ENCODE data around the gene SNX30.
"Not testable (repeated sequence)": the region's sequence is repeated elsewhere in the genome, so short reads cannot be mapped to it uniquely, and the experiment has no call there.

The SNX30 gene, protein sequence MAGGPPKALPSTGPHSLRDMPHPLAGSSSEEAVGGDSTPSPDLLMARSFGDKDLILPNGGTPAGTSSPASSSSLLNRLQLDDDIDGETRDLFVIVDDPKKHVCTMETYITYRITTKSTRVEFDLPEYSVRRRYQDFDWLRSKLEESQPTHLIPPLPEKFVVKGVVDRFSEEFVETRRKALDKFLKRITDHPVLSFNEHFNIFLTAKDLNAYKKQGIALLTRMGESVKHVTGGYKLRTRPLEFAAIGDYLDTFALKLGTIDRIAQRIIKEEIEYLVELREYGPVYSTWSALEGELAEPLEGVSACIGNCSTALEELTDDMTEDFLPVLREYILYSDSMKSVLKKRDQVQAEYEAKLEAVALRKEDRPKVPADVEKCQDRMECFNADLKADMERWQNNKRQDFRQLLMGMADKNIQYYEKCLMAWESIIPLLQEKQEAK

DNA sequence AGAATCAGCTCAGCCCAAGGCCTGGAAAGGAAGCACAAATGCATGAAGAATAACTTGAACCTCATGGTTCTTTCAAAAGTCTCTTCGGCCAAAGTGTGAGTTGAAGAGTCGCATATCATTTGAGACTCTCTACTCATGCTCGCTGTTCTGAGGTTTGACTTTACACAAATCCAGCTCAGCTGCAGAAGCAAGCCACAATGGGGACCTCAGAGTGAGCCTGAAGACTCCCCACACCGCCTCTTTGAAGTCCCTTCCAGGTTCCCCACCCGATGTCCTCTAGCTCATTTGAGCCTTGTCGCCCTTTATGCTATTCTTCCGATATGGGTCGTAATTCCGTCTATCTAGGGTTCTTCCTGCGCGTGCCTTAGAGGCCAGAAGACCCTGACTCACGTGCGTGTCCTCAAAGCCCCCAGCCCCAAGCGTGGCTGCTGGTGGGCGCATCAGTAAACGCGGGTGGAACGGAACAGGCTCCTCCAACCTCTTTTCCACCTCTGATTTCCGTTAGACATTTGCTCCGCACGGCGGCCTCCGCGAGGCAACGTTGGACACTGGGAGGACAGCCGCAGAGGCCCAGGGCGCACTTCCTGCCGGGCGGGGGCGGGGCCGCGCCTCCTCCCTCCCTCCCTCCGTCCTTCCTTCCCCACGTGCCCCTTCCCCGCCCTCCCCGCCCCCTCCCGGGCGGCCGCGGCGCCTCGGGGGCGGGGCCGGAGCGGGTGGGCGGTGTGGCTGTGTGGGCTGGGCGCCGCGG is at the start of gene SNX30:
Gene SNX30 (plus strand): TSS at position 745 of the 748 bp plus-strand sequence. CDS start 242 bp downstream, outside the sequence.
- peak; percentile 86 for DNase-seq

DNA sequence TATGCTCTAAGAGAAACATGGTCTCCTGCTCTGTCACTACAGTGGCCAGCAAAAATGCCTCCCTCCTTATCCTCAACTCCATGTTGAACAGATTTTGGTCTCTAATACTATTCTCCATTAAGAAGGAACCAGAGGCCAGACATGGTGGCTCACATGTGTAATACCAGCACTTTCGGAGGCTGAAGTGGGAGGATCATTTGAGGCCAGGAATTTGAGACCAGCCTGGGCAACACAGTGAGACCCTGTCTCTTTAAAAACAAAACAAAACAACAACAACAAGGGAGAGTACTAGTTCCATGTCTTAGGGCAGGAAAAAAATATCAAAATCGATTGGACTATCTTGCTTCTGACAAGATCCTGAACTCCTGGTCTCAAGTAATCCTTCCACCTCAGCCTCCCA is 47.3 kb upstream of the SNX30 start:
- DNase-seq = no peak

DNA sequence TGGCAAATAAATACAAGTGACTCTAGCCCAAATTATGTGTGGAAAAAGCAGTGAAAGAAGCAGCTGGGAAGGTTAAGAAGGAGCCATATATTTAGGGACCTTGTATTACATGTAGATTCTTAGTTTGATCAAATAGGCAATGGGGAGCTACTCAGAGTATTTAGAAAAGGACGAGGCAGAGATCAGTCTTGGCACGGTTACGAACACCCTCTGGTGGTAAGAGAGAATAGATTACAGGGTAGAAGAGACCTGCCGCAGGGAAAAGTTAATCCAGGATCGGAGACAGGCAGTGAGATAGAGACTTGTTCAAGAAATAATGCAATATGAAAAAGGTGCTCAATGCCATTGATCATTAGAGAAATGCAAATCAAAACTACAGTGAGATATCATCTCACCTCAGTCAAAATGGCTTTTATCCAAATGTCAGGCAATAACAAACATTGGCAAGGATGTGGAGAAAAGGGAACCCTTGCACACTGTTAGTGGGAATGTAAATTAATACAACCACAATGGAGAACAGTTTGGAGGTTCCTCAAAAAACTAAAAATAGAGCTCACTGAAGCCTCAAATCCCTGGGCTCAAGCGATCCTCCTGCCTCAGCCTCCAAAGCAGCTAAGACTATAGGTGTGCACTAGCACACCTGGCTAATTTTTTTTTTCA is 44.7 kb upstream of the SNX30 start:
- no peak for DNase-seq

DNA sequence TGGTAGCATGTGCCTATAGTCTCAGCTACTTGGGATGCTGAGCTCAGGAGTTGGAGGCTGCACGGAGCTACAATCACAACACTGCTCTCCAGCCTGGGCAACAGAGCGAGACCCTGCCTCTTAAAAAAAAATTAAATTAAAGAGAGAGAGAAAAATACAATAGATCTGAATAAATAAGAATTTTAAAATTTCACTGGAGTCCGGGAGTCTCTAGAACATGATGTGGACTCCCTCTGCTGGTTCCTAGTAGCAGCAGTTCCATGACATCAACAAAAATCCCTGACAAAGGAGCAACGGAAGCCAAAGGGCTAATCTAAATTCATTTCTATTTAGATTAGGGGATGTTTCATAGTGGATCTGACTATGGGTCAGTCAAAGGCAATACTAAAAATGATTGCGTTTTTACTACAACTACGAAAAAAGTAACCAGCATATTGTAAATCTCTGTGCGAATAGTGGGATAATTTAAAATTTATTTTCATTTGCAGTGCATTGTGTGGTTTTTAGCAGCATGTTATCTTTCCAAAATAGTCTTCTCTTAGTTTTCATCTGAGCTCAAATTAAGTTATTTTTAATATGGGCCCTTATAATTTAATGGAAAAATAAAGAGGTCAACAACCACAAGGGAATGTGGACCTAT is 39.4 kb upstream of the SNX30 start:
- no peak for DNase-seq

DNA sequence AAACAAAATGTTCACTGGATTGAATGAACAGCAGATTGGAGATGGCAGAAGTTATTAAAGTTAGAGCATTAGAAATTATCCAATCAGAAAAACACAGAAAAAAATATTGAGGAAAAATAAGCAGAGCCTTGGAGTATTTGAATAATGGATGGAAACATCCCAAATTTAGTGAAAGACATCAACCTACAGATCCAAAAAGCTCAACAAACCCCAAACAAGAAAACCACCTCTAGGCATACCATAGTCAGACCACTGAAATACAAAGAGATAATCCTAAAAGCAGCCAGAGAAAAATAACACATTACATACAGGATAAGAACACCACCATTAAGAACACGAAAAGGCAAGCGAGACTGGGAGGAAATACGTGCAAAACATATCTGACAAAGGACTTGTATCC is 37.9 kb upstream of the SNX30 start:
- no peak for DNase-seq

DNA sequence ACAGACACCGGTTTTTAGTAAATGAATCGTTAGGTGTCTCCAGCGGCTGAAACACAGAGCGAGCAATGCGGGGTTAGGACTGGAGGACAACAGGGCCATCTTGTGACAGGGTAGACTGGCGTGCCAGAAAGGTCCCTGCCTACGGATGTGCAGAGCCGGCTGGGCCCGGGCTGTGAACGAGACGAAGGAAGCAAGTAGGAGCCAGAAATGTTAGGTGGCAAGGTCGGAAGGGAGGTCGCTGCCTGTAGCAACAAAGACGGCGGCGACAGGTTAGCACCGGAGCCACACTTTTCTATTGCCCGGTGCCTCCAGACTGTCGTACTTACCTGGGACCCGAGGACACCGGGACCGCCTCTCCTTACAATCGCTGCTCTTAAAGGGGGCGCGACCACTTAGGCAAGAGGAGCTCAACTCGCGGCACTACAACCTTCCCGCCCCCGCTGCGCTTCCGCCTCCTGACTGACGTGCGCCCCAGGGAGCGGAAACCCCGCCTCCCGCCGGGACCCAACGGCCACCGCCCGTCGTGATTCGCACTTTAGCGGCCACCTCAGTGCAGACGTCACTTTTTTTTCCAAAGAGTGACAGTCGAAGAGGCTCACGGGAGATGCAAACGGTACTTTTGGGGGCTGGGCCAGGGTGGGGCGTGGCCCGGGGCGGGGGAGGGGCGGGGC is 32.8 kb upstream of the SNX30 start, which contains the start of gene INIP:
Gene INIP (minus strand): TSS at position 457 of the 671 bp plus-strand sequence. CDS start 1,632 bp downstream, outside the sequence.
- peak; percentile 98 for DNase-seq

DNA sequence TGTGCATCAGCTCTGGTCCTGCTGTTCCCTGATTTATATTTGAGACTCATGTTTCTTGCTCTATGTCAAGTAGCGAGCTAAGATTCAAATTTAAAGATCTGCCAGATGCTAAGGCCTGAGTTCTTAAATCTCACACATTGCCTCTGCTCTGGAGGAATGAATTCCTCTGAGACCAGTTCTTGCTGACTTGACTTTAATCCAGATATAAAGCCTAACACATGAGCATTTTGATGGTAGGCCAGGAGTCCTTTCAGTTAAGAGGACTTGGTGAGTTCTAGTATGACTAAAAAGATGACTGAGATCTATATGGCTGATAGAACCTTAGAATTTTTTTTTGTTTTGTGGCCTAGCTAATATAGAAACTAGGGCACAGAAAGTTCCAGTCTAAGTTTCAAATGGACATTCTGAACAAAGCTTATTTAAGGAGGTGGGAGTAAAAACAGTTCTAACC is 31.3 kb upstream of the SNX30 start:
- no peak for DNase-seq

DNA sequence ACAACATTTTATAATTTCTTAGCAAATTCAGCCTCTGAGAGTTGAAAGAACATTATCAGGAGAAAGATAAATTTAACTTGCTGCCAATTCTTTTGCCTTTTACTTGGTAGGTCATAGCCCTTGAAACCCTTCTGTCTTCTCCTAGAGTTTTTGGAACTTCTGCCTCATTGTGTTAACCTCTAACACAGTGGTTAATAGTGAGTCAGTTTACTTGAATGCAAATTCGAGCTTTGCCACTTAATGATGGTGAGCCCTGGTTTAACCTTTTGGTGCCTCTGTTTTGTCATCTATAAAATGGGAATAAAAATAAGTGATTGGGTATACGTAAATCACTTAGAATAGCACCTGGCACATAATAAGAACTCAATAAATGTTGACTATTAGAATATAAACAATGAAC is 30.9 kb upstream of the SNX30 start:
- DNase-seq = no peak

DNA sequence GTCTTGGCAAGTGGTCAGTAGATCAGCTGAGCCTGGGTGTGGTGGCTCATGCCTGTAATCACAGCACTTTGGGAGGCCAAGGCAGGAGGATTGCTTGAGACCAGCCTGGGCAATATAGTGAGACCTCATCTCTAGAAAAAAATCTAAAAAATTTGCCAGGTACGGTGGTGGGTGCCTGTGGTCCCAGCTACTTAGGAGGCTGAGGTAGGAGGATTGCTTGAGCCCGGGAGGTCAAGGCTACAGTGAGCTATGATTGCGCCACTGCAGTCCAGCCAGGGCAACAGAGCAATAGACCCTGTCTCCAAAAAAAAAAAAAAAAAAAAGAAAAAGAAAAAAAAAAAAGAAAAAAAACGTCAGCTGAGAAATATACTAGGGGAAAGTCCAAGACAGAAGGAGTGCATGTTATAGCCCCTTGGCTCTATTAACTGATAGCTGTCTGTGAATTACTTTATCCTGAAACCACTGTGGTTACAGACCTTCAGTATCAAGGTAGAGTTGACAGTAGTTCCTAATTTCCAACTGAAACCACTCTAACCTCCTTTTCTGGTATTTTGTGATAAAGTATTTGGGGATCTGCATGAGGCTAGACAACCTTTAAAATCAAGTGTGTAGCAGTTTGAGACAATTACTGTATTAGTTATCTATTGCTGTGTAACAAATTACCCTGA is 30.3 kb upstream of the SNX30 start:
- no peak for DNase-seq

DNA sequence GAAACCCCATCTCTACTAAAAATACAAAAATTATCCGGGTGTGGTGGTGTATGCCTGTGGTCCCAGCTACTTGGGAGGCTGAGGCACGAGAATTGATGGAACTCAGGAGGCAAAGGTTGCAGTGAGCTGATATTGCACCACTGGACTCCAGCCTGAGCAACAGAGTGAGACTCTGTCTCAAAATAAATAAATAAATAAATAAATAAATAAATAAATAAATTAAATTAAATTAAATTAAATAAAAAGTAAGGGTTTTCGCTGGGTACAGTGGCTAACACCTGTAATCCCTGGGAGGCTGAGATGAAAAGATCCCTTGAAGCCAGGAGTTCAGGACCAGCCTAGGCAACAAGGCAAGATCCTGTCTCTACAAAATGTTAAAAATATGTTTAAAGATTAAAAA is 27.8 kb upstream of the SNX30 start:
- not testable (repeated sequence) for DNase-seq

DNA sequence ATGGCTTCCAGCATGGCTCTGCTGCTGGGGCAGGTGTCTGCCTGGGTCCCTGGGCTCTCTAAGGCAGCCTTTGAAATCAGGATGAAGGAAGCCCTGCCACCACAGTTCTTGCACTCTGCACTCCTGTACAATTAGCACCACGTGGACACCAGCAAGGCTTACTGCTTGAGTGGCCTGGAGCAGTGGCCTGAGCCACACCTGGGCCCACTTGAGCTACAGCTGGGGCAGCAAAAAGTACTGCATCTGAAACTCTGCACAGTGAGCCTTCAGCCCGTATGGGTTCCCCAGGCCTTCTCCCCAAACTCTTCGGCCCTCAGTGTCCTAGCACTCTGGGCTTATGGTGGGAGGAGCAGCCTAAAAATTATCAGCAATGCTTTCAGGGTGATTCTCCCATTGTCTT is 24.6 kb upstream of the SNX30 start:
- DNase-seq = no peak

DNA sequence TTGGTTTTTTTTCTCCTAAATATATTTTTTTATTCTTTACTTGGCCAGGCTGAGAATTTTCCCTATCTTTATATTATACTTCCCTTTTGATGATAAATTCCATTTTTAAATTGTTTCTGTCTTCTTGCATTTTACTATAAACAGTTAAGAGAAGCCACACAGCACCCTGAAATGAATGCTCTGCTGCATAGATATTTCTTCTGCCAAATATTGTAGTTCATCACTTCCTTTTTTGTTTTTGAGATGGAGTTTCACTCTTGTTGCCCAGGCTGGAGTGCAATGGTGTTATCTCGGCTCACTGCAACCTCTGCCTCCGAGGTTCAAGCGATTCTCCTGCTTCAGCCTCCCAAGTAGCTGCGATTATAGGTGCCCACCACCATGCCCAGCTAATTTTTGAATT is 24.1 kb upstream of the SNX30 start:
- DNase-seq = no peak

DNA sequence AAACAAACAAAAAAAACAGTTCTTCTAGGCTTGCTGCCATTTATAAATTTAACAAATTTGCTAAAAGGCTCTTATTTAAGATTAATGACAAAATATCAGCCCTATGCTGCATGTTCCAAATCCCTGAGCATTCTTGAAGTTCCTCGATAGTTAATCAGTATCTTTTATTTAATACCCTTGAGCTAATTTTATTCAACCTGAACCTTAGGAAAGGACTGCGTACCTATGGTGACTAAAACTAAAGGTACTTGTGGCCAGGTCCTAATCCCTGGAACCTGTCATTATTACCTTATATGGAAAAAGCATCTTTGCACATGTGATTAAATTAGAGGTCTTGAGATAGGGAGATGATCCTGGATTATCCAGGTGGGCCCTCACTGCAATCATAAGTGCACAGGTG is 22.2 kb upstream of the SNX30 start:
- DNase-seq = no peak

DNA sequence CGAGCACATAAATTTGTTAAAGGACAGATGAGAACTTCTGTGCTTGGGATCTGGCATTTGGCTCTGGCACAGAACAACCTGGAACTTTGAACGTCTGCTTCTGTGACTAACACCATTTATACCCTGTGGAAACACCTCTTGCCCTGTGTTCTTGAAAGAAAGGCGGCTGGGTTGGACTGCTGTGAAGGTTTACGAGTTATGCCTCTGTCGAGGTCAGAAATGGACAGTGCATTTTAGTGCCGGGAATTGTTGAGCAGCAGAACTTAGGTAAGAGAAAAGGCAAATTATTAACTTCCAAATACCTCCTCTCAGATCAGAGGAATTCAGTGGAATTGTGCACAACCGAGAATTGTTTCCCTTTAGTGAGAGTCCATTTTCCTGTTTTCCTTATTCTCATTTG is 18.6 kb upstream of the SNX30 start:
- no peak for DNase-seq

DNA sequence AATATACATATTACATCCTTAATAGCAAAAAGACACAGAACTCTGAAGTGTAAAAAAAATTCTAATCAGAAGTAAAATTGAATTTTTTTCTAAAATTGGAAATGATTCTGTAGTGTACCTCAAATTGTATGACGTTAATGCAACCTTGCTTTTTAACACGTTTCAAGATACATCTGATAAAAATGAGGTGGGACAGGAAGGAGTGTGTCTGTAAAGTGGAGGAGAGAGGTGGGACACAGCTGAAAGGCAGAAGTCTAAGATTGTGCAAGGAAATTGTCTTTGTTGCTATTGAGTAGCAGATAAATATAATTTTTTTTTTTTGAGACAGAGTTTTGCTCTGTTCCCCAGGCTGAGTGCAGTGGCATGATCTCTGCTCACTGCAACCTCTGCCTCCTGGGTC is 15.7 kb upstream of the SNX30 start:
- DNase-seq = no peak

DNA sequence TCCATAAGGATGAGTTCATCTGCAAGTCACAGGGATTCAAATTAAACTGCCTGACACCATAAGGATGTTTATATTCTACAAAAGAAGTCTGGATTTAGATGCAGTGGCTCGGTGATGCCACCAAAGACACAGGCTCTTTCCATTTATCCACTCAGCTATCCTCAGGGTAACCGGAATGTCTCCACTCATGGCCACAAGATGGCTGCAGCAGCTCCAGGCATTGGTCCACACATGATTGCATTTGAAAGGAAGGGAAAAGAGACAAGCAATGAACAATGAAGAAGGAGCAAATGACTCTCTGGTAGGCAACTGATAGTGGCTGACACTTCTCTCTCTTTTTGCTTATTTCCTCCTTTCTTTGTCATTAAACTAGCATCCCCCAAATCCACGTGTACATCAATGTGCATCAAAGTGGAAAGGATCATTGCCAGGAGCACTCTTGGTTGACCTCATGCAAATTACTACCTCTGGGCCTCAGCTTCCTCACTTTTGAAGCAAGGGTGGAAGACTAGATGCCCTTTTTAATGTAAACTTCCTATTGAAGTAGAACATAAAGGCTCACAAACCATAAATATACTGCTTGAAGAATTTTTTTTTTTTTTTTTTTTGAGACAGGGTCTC is 7.2 kb upstream of the SNX30 start:
- DNase-seq = no peak

DNA sequence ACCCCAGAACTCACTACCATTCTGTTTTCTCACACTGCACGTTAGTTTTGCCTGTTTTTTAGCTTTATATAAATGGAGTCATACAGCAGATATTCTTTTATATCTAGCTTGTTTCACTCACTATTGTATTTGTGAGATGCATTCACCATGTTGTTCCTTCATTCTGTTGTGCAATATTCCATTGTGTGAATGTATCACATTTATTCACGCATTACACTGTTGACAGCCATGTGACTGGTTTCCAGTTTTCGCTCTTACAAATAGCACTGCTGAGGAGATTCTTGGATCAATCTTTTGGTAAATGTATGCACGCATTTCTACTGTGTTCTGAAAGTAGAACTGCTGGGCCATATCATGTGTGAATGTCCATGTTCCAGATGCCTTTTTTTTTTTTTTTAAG is 6.4 kb upstream of the SNX30 start:
- DNase-seq = no peak

DNA sequence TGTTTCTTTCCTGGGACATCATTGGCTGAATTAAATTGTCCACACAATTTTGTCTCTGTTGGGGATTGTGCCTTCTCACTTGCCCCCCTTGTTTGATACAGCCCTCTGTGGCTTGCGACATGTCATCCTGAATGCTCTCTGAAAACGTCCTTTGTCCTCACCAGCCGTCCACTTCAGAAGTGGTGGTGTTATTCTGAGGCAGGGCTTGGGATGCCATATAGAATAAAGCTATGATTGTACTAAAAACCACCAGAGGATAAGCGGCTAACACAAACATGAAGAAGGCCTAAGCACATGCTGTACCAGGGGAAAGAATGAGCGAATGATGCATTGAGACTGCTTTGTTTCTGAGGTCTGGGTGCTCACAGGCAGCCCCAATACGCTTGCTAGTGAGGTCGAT is 3.5 kb upstream of the SNX30 start:
- no peak for DNase-seq

DNA sequence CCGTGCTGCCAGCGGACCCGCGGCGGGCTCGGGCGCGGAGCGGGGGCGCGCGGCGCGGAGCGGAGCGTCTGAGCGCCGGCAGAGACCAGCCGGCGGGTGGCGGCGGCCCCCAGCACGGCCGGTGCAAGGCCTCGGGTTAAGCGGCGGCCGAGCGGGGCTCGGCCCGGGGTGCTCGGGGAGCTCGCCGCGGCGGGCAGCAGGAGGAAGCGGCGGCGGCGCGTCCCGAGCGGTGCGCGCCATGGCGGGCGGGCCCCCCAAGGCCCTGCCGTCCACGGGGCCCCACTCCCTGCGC is 150 bp downstream of the SNX30 start:
- no peak for DNase-seq

DNA sequence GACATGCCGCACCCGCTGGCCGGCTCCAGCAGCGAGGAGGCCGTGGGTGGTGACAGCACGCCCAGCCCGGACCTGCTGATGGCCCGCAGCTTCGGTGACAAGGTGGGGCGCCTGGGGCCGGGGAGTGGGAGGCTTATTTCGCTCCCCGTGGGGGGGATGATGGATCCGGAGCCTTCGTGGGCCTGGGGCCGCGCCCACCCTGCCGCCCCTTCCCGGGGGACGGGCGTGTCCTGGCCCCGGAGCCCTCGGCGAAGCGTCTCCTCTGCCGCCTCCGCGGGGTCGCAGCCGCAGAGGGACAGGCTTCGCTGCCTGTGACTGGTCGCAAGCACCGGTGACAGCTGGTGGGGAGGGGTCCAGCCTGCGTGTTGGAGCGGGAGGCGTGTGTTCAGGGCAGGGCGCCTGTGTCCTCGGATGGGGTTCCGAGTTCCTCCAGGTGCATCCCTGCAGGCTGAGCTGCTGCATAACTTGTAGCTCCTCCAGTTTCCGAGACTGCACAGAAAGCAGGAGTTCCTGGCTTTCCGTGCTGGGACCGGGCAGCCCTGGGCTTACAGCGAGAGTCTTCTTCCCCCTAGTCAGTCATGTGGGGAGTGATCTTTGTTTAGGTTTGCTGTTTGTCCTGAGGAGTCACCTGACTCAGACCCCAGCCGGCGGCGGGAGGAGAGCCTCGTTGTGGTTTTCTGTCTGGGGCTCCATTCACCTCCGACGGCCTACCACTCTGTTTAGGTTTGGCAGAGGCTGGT is 666 bp downstream of the SNX30 start:
- DNase-seq = peak; percentile 51

All from CD4-positive, alpha-beta T cell treated with Interleukin-21 for 1 hour (primary cell).